ENCODE data around the gene ERG. TPM values are rescaled to one million over a fixed set of nuclear protein-coding genes. Genes with fewer than 3 reads are reported as not detected.

ERG gene
- total RNA-seq, 1 experiment from 2014 or later: 0.11 TPM

DNA sequence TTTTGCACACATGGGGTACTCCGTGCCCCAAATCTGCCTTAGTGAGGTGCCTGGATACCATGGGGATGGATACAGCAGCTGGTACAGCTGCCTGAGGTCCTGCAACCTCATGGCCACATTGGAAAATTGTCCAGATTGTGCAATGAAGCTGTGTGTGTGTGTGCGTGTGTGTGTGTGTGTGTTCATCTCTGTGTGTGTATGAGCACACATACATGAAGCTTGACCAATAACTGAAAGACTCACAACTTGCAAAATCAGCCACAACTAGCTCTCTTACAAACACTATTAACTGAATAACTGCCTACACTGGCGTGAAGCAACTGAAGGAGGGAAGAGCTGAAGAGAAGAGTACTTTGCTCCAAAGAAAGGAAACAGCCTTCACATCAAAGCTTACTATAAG lies 78.1 kb downstream of the ERG start:
- no peak overlapping the region for H3K56ac ChIP-seq (ENCODE audit: insufficient read length, low read depth, low read length)
- no peaks in the 10 kb centered on the region; the same call in 1 of the 2 replicates for H3K27me3 ChIP-seq (ENCODE audit: insufficient read depth, low read length)
- DNase-seq: no peak
- no peaks in the 10 kb centered on the region for H3K79me1 ChIP-seq (ENCODE audit: insufficient read depth, low read depth, low read length, poor library complexity, severe bottlenecking)
- Mint-ChIP-seq H3K27me3 (ENCODE audit: low read depth) (peaks cover 22% of the 10 kb centered on the region), H3K36me3 (ENCODE audit: insufficient read depth in 1 of 3, low read depth in 3 of 3) (no peaks in the 10 kb centered on the region), H3K9me3 (no peaks in the 10 kb centered on the region), H3K27ac (no peak overlapping the region), H3K4me1 (peaks cover 0 to 3% of the 10 kb centered on the region in 2 experiments; a peak in 2 of 4 replicates), H3K4me3 (no peak overlapping the region)
- no peaks in the 10 kb centered on the region for H4K20me1 ChIP-seq (ENCODE audit: control insufficient read depth, insufficient read depth, insufficient read length)
- TF ChIP-seq, protein P1, sequence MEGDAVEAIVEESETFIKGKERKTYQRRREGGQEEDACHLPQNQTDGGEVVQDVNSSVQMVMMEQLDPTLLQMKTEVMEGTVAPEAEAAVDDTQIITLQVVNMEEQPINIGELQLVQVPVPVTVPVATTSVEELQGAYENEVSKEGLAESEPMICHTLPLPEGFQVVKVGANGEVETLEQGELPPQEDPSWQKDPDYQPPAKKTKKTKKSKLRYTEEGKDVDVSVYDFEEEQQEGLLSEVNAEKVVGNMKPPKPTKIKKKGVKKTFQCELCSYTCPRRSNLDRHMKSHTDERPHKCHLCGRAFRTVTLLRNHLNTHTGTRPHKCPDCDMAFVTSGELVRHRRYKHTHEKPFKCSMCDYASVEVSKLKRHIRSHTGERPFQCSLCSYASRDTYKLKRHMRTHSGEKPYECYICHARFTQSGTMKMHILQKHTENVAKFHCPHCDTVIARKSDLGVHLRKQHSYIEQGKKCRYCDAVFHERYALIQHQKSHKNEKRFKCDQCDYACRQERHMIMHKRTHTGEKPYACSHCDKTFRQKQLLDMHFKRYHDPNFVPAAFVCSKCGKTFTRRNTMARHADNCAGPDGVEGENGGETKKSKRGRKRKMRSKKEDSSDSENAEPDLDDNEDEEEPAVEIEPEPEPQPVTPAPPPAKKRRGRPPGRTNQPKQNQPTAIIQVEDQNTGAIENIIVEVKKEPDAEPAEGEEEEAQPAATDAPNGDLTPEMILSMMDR (conservative IDR thresholded peaks at IDR 0.05): no peak
- no peak overlapping the region for H3K27ac ChIP-seq (ENCODE audit: insufficient read length, low read depth, low read length)
- H2BK120ac ChIP-seq (ENCODE audit: low read depth, low read length, poor library complexity, severe bottlenecking): no peak overlapping the region
- H2BK20ac ChIP-seq (ENCODE audit: low read depth, low read length, poor library complexity, severe bottlenecking): no peak overlapping the region
- H3K23ac ChIP-seq (ENCODE audit: insufficient read length, low read depth, low read length): no peak overlapping the region
- no peaks in the 10 kb centered on the region for H3K9me3 ChIP-seq (ENCODE audit: control insufficient read depth, low read depth, low read length)
- no peak overlapping the region for H2BK12ac ChIP-seq (ENCODE audit: insufficient read length, low read depth, low read length)
- no peak overlapping the region for H3K14ac ChIP-seq (ENCODE audit: insufficient read depth, low read length)
- H3K18ac ChIP-seq (ENCODE audit: insufficient read length, low read depth, low read length): no peak overlapping the region
- H3K4ac ChIP-seq (ENCODE audit: low read depth, low read length): no peak overlapping the region
- H4K8ac ChIP-seq (replicated peaks; ENCODE audit: insufficient read length, low read depth, low read length): no peak overlapping the region
- H2AK5ac ChIP-seq (ENCODE audit: insufficient read length, low read length): no peak overlapping the region
- no peak overlapping the region for H2AFZ ChIP-seq (ENCODE audit: low read length)
- no peaks in the 10 kb centered on the region for H3K4me1 ChIP-seq (ENCODE audit: insufficient read depth, low read length)
- H2BK5ac ChIP-seq (ENCODE audit: insufficient read length, low read length): no peak overlapping the region
- H4K5ac ChIP-seq (ENCODE audit: insufficient read length, low read depth, low read length): no peak overlapping the region
- no peak overlapping the region for H3K4me2 ChIP-seq (ENCODE audit: insufficient read depth, insufficient read length, low read length)
- no peak overlapping the region for H2BK15ac ChIP-seq (ENCODE audit: low read depth, low read length)
- no peak overlapping the region for H3T11ph ChIP-seq (ENCODE audit: low read length)
- no peaks in the 10 kb centered on the region for H3K79me2 ChIP-seq (ENCODE audit: insufficient read depth, low read length)
- no peak overlapping the region for H4K91ac ChIP-seq (ENCODE audit: insufficient read length, low read depth, low read length)
- WGBS (ENCODE audit: extremely low coverage, insufficient read length, low lambda C conversion rate): no CpG with 5 or more reads among the region's 3 CpGs
- H3K23me2 ChIP-seq (ENCODE audit: insufficient read length, low read depth, low read length, poor library complexity, severe bottlenecking): no peaks in the 10 kb centered on the region
- no peak overlapping the region for H3K9ac ChIP-seq (ENCODE audit: extremely low read depth, insufficient read length, low read length)

Measured in H9 (cell line).